SK-N-SH treated with all-trans-retinoic acid at 6 μM for 48 hours (cell line): Measurements from ENCODE around the gene ASTN2.

Source experiments
- ATAC-seq: fragments of 200-7000 bp; cut with Tn5 transposase; 3 replicates; pipeline ENCODE4 v1.9.1; 2020; ENCODE audit warnings: mild to moderate bottlenecking, moderate library complexity
- ARNTL ChIP-seq: fragments of 450-650 bp; formaldehyde crosslinking; IDR thresholded peaks from 2 replicates; pipeline ENCODE4 v1.5.0; 2020; ENCODE audit warnings: low read depth, mild to moderate bottlenecking, moderate library complexity, borderline replicate concordance
- BACH2 ChIP-seq: fragments of 250-450 bp; sonication (Bioruptor Pico); IDR thresholded peaks from 2 replicates; pipeline ENCODE4 v1.9.0; 2021; ENCODE audit warnings: mild to moderate bottlenecking, borderline replicate concordance
- CSDC2 ChIP-seq: fragments of 250-450 bp; sonication (Bioruptor Pico); IDR thresholded peaks from 2 replicates; pipeline ENCODE4 v1.5.0; 2020; ENCODE audit warnings: mild to moderate bottlenecking, moderate library complexity
- OSR1 ChIP-seq: fragments of 250-450 bp; sonication (Bioruptor Pico); IDR thresholded peaks from 2 replicates; pipeline ENCODE4 v1.8.0; 2022; ENCODE audit warnings: moderate library complexity, mild to moderate bottlenecking, inconsistent platforms
- PATZ1 ChIP-seq: fragments of 250-450 bp; sonication (Bioruptor Pico); IDR thresholded peaks from 2 replicates; pipeline ENCODE4 v1.8.0; 2020; ENCODE audit warnings: mild to moderate bottlenecking, moderate library complexity, borderline replicate concordance
- POU6F1 ChIP-seq: fragments of 250-450 bp; sonication (Bioruptor Pico); IDR thresholded peaks from 2 replicates; pipeline ENCODE4 v1.8.0; 2021; ENCODE audit warnings: low read depth, mild to moderate bottlenecking, moderate library complexity, borderline replicate concordance
- PPARA ChIP-seq: fragments of 250-450 bp; sonication (Bioruptor Pico); IDR thresholded peaks from 2 replicates; pipeline ENCODE4 v1.5.0; 2020; ENCODE audit warnings: mild to moderate bottlenecking, borderline replicate concordance
- SNAI2 ChIP-seq: fragments of 250-450 bp; sonication (Bioruptor Pico); IDR thresholded peaks from 2 replicates; pipeline ENCODE4 v1.5.0; 2020; ENCODE audit warnings: mild to moderate bottlenecking, moderate library complexity
- TCF4 ChIP-seq: fragments of 250-450 bp; sonication (Bioruptor Pico); IDR thresholded peaks from 2 replicates; pipeline ENCODE4 v1.8.0; 2021; ENCODE audit warnings: mild to moderate bottlenecking, moderate library complexity, borderline replicate concordance
- TOX ChIP-seq: fragments of 250-450 bp; sonication (Bioruptor Pico); IDR thresholded peaks from 2 replicates; pipeline ENCODE4 v1.8.0; 2021; ENCODE audit warnings: mild to moderate bottlenecking, moderate library complexity, borderline replicate concordance
- ZC3H10 ChIP-seq: fragments of 250-450 bp; sonication (Bioruptor Pico); IDR thresholded peaks from 2 replicates; pipeline ENCODE4 v1.5.1; 2021; ENCODE audit warnings: mild to moderate bottlenecking, moderate library complexity
- ZFP3 ChIP-seq: fragments of 250-450 bp; sonication (Bioruptor Pico); IDR thresholded peaks from 2 replicates; pipeline ENCODE4 v1.5.0; 2020; ENCODE audit warnings: mild to moderate bottlenecking, moderate library complexity
- ZFP30 ChIP-seq: fragments of 450-650 bp; formaldehyde crosslinking; IDR thresholded peaks from 2 replicates; pipeline ENCODE4 v1.5.0; 2022; ENCODE audit warnings: mild to moderate bottlenecking, moderate library complexity
- ZNF565 ChIP-seq: fragments of 450-650 bp; formaldehyde crosslinking; conservative IDR thresholded peaks from 2 replicates; pipeline ENCODE4 v1.5.0; 2020; ENCODE audit warnings: low read depth, mild to moderate bottlenecking, moderate library complexity
- ZNF70 ChIP-seq: fragments of 450-650 bp; formaldehyde crosslinking; IDR thresholded peaks from 2 replicates; pipeline ENCODE4 v1.5.0; 2020; ENCODE audit warnings: mild to moderate bottlenecking, moderate library complexity
- ZNF8 ChIP-seq: fragments of 450-650 bp; formaldehyde crosslinking; IDR thresholded peaks from 2 replicates; pipeline ENCODE4 v1.5.0; 2020; ENCODE audit warnings: mild to moderate bottlenecking, moderate library complexity
- TF ChIP-seq, protein P1 (sequence below): fragments of 250-450 bp; sonication (Bioruptor Pico); IDR thresholded peaks from 2 replicates; pipeline ENCODE4 v1.5.1; 2021; ENCODE audit warnings: mild to moderate bottlenecking, moderate library complexity
- TF ChIP-seq, protein P2 (sequence below): fragments of 250-450 bp; sonication (Bioruptor Pico); IDR thresholded peaks from 2 replicates; pipeline ENCODE4 v1.5.1; 2020; ENCODE audit warnings: low read depth, mild to moderate bottlenecking, moderate library complexity

Gene ASTN2

GRCh38 chr9:116594547-116594946, 820.3 kb downstream of the ASTN2 start:
- ATAC-seq: peak; percentile 71
- TF ChIP-seq ZNF70 (CRISPR knock-in tag) (no peak), ARNTL (CRISPR knock-in tag) (no peak), TCF4 (CRISPR knock-in tag) (no peak), ZFP3 (CRISPR knock-in tag) (no peak), BACH2 (CRISPR knock-in tag) (no peak), OSR1 (no peak), PPARA (CRISPR knock-in tag) (no peak), PATZ1 (CRISPR knock-in tag) (no peak), CSDC2 (CRISPR knock-in tag) (no peak), TOX (CRISPR knock-in tag) (no peak), ZNF565 (CRISPR knock-in tag) (no peak), ZC3H10 (CRISPR knock-in tag) (no peak), POU6F1 (CRISPR knock-in tag) (no peak)
- TF ChIP-seq, protein P1, sequence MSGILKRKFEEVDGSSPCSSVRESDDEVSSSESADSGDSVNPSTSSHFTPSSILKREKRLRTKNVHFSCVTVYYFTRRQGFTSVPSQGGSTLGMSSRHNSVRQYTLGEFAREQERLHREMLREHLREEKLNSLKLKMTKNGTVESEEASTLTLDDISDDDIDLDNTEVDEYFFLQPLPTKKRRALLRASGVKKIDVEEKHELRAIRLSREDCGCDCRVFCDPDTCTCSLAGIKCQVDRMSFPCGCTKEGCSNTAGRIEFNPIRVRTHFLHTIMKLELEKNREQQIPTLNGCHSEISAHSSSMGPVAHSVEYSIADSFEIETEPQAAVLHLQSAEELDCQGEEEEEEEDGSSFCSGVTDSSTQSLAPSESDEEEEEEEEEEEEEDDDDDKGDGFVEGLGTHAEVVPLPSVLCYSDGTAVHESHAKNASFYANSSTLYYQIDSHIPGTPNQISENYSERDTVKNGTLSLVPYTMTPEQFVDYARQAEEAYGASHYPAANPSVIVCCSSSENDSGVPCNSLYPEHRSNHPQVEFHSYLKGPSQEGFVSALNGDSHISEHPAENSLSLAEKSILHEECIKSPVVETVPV: no peak
- TF ChIP-seq, protein P2, sequence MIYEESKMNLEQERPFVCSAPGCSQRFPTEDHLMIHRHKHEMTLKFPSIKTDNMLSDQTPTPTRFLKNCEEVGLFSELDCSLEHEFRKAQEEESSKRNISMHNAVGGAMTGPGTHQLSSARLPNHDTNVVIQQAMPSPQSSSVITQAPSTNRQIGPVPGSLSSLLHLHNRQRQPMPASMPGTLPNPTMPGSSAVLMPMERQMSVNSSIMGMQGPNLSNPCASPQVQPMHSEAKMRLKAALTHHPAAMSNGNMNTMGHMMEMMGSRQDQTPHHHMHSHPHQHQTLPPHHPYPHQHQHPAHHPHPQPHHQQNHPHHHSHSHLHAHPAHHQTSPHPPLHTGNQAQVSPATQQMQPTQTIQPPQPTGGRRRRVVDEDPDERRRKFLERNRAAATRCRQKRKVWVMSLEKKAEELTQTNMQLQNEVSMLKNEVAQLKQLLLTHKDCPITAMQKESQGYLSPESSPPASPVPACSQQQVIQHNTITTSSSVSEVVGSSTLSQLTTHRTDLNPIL (CRISPR knock-in tag): no peak
- TF ChIP-seq, all 23 proteins: peak for 0

GRCh38 chr9:116592970-116593369, 821.9 kb downstream of the ASTN2 start:
- no peak for ATAC-seq

More at GRCh38 chr9:116592970-116593369, 821.9 kb downstream of the ASTN2 start:
- TF ChIP-seq PATZ1 (CRISPR knock-in tag) (no peak), ARNTL (CRISPR knock-in tag) (no peak), PPARA (CRISPR knock-in tag) (no peak), ZNF565 (CRISPR knock-in tag) (no peak), SNAI2 (CRISPR knock-in tag) (no peak), ZNF8 (CRISPR knock-in tag) (no peak), ZC3H10 (CRISPR knock-in tag) (no peak), POU6F1 (CRISPR knock-in tag) (no peak), ZFP3 (CRISPR knock-in tag) (no peak), ZFP30 (CRISPR knock-in tag) (no peak), TCF4 (CRISPR knock-in tag) (no peak), CSDC2 (CRISPR knock-in tag) (no peak), TOX (CRISPR knock-in tag) (no peak)
- TF ChIP-seq, protein P2 (CRISPR knock-in tag): no peak
- TF ChIP-seq, protein P1: no peak
